Activated CD4-positive, alpha-beta T cell treated with anti-CD3 and anti-CD28 coated beads, Interleukin-10, Interleukin-2, amounts not matched to agents 100 ng/mL and 50 ng/mL, durations not matched to agents 16 hours and 8 hours (primary cell): ENCODE data around the gene BRD7.
"Not testable (repeated sequence)": the region's sequence is repeated elsewhere in the genome, so short reads cannot be mapped to it uniquely, and the experiment has no call there.

Experiments used
- DNase-seq: peaks from one replicate; pipeline ENCODE4 v3.0.0-alpha.2; 2020

The BRD7 gene

DNA sequence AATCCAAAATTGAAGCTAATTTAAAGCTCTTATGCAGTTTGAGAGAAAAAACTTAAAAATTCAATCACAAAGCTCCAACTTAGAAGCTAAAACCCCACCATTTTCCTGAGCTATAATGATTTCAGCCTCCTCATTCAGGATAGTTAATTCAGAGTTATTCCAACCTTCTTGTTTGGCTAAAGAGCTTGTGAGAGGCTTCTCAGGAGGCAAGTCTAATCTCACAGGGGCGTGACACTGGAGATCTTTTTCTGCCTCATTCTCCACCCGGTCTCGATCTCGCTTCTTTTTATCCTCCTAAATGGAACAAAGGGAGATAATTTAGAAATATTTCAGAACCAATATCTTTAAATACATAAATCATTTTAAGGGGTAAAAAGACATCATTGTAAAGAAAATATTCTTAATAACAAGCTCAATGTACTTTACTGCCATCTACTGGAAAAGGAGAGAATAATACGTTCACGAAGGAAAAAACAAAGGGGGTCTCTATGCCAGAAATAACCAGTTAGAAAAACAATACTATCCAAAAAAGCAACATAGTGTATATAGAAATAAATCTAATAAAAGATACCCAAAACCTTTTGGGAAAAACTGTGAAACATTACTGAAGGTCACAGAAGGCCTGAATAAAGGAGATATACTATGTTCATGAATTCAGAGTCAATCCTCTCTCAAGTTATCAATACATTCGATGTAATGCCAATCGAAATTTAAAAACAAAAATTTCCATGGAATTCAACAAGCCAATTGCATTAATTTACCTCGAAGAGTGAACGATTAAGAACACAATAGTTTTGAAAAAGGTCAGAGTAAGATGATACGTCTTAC, 13.9 kb downstream of the BRD7 start:
- peak; percentile 26 for DNase-seq

DNA sequence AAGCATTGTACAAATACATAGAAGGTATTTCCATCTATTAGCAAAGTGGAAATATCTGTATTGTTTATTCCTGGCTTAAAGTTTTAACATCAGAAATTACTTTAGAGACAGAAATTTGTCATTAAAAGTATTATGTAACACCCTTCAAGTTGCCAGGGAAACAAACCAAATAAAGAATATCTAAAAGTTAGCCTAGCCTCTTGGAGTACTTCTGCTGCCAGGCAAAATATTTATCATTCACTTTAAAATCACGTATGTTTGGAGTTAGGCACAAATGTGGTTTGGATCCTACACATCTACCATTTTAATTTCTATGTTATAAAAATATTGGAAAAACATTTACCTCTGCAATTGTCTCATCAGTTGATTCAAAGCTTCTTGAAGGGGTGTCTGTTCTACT, 14.7 kb downstream of the BRD7 start:
- DNase-seq, result no peak

DNA sequence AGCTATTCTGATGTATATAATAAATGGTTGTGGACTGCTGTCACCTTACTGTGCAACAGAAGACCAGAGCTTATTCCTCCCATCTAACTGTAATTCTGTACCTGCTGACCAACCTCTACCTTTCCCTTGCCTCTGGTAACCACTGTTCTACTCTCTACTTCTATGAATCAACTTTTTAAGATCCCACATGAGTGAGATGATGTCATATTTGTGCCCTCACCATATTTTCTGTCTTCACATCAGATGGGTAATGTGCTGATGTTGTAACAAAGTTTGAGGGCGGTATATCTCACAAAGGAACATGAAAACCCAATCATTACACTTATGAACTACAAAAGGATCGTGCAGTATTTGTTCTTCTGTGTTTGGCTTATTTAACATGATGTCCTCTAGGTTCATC, 16.8 kb downstream of the BRD7 start:
- no peak for DNase-seq

DNA sequence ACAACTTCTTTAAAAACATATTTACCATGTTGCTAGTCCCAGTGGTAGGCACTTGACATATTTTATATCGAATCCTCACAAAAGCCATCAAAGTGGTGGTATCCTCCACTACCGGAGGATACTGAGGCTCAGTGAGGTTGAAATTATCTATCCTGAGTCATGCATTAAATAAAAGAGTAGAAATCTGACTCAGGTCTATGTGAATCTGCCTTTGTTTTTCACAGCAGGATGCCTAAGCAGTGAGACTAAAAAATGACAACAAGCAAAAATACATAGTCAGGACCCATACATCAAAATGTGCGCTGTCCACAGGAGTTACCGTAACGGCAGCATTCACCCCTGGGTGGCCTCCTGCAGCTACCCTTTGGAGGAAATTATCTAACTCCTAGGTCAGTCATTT, 17.7 kb downstream of the BRD7 start:
- no peak for DNase-seq

DNA sequence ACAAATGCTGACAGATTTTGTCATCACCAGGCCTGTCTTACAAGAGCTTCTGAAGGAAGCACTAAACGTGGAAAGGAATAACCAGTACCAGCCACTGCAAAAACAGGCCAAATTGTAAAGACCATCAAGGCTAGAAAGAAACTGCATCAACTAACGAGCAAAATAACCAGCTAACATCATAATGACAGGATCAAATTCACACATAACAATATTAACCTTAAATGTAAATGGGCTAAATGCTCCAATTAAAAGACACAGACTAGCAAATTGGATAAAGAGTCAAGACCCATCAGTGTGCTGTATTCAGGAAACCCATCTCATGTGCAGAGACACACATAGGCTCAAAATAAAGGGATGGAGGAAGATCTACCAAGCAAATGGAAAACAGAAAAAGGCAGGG, 23.6 kb downstream of the BRD7 start:
- not testable (repeated sequence) for DNase-seq

DNA sequence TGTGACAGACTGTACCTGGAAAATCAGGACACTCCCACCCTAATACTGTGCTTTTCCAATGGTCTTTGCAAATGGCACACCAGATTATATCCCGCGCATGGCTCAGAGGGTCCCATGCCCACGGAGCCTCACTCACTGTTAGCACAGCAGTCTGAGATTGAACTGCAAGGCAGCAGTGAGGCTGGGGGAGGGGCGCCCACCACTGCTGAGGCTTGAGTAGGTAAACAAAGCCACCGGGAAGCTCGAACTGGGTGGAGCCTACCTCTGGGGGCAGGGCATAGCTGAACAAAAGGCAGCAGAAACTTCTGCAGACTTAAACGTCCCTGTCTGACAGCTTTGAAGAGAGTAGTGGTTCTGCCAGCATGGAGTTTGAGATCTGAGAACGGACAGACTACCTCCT, 25.2 kb downstream of the BRD7 start:
- DNase-seq, result not testable (repeated sequence)

DNA sequence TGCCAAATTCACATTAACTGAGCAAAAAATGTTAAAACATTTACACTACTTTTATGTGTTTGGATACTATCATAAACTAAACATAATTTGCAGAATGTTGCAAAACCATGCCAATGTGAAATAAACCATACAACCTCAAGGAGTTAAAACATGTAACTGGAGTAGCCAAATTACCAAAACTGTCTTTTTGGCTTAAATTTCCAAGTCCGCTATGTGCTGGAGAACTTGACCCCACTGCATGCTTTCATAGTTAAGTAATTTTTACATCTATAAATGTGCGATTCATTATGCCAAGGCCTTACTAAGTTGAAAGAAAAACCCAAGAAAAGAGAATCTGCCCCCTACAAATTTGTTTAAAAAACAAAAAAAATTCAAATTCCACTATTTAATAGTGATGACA, 28.2 kb downstream of the BRD7 start:
- DNase-seq, result no peak

DNA sequence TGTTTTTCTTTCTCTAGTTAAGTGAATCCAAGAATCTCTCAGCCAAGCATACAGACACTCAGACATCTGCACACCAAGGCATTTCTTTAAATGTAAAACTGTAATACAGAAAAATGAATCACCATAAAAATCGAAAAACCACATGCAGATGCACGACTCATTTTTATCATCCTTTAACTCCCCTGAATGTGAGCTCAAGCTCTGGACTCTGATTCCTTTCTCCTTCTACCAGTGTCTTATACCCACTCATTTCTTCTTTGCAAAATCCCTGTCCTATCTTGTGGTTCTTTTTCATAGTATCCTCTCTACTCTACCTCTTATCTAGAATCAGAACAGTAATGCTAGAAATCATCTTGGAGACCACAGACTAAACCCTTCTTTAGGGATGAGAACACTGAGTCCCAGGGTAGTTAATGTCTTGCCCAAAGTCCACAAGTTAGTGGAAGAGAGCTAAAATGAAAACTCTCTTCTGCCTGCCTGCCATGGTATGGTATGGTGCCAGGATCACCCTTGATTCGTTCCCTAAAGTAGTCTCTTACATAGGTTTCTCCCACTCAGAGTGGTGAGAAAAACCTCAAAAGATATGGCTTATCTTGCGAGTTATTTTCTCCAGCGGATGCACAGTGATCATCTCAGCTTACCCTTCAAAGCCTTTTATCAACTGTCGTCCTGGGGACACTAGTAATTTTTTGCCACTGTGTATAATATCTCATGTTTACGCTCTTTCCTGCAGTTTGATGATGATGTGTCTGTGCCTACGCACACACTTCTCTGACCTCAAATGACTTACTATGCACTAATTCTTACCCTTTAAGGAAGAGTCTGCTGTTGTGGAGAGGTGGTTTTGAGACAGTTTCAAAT, 30.2 kb downstream of the BRD7 start:
- DNase-seq, result peak; percentile 81

DNA sequence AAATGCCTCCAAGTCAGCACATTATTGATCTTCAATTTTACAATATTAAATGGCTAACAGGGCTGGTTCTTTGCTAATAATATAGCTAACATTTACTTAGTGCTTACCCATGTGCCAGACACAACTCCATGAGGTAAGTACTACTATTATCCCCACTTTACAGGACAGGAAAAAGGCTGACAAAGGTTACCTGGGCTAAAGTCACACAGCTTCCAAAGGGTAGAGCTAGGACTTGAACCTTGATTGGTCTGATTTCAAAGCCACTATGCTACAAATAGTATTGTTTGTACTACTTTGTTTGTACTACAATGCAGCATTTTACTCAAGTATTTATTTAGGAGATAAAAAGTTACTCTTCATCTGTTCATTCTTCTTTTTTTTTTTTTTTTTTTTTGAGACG, 31.9 kb downstream of the BRD7 start:
- no peak for DNase-seq

DNA sequence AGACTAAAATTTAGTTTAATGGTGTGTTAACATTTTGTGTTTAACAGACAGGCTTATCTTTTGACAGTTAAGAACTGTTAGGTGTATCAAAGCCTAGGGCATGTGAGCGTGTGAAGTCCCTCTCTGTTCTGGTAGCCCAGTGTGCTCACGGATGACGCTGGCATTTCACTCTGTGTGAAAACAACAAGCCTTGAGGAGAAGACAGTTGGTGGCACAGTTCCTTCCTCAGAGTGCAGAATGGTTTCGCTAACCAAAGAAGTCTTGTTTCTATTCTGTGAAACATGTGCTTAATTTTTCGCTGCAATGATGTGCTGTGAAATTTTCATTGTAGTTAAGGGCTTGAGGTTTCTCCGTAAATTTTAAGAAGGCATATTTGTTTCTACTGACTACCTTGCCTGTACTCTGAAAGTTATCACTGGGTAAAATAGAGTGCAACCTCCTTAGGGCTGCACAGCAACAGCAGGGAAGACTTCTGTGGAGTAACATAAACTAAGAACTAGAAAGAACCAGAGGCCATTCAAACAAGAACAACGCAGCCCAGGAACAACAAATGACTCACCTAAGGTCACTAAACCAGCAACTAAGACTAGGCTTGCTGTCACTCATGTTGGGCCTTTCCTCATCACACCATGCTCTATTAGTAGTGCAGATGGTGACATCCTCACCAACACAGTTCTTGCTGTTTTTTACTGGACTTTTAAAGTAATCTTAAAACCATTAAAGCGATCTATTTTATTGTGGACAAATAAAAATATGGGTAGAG, 33.4 kb downstream of the BRD7 start:
- peak; percentile 89 for DNase-seq

DNA sequence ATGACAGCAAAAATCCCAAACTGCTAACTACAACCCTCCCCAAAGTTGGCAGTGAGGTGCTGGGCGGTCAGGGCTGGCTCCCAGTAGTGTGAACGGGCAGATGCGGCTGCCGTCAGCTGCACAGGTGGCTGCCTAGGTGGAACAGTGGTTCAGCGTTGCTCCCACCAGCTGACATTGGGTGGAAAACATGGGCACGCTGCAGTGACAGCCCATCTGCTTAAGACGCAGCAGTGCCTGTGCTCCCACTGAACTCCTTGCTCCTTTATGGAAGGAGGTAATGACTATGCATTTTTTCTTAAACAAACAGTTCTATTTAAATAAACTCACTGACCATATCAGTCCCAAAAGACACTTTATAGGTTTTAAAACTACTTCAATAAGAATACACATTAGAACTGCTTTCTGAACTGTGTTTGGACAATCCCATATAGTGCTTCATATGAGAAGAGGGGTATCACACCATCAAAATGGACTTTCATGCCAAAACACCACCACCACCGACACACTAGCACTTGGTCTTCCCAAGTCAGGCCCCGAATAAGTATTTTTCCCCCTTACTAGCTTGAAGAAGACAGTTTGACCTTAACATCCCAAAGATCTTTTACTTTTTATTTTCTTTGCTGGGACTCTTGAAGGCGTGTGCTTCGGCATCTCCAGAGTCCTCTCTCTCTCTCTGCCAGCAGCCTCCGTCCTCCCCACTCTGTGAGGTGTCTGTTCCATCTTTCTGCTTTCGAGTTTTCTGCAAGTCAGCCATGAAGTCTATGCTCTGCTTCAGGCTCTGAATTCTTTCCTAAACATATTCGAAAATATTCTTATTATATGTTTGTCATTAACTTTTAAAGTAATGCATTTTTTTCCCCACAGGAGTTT, 34.4 kb downstream of the BRD7 start:
- DNase-seq, result no peak

DNA sequence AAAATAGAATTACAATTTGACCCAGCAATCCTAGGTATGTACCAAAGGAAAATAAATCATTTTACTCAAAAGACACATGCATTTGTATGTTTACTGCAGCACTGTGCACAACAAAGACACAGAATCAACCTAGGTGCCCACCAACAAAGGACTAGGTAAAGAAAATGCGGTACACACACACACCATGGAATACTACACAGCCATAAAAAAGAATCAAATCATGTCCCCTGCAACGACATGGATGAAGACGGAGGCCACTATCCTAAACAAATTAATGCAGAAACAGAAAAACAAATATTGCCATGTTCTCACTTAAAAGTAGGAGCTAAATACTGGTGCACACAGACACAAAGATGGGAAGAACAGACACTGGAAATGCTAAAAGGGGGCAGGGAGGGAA, 36.2 kb downstream of the BRD7 start:
- DNase-seq, result no peak

DNA sequence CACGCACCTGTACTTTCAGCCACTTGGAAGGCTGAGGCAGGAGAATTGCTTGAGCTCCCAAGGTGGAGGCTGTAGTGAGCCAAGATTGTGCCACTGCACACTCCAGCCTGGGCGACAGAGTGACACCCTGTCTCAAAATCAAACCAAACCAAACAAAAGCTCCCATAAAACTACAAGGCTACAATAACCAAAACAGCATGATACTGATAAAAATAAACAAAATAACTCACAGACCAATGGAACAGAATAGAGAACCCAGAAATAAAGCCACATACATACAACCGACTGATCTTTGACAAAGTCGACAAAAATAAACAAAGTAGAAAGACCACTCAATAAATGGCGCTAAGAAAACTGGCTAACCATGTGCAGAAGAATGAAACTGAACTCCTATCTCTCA, 37.2 kb downstream of the BRD7 start:
- DNase-seq, result no peak

DNA sequence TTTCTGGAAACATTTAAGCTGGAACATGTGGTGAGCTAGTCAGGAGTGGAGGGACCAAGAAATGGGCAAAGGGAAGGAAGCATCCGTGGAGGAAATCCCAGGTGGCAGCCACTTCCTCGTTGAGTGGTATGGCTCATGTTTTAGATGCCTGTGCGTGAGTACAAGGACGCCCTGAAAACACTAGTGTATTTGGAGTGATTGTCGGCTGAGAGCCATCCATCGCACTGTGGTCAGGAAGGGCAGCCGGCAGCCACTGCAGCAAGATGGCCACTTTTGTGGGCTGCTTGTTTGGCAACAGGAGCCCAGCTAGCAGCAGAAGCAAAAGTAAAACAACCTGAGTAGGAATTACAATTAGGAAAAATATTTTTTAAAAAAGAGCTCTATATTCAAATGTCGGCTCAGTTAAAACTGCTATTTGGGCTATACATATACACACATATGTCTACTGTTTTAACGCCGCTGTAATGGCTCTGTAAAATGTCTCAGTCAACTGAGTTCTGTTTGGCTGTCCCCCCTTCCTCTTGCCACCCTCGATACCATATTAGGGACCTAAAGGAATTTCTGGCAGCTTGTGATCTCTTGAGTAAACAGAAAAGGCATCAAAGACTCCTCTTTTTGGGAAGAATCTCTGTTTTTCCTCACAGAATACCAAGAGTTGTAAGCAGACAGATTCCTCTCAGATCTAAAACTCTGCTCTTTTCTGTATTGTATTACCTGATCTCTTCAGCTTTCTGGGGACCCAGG, 39.2 kb downstream of the BRD7 start:
- DNase-seq, result no peak

DNA sequence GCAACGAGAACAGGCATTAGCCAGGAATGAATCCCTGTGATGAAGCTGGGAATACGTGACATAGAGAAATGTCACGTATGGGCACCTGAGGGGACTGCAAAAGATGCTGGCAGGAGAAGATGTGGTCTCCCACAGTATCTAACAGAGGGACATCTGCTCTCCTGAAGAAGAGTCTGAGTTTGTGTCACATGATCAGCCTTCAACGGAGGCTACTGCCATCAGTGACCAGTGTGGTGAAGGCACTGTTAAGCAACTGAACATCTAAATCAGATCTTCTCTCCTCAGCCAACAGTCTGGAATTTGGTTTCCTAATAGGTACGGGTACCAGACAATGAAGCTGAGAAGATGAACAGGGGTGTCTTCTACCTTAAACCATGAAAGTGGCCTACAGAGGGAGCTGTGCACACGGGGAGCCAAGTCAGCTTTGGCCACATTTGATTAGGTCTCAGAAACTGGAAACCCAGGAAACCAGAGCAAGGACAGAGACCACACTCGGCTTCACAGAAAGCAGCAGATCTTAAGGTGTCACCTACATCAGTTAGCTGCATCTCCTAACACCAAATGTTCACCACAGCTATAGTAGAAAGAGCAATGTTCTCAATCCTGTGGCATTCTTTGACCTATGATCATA, 41.8 kb downstream of the BRD7 start:
- DNase-seq, result peak; percentile 87

DNA sequence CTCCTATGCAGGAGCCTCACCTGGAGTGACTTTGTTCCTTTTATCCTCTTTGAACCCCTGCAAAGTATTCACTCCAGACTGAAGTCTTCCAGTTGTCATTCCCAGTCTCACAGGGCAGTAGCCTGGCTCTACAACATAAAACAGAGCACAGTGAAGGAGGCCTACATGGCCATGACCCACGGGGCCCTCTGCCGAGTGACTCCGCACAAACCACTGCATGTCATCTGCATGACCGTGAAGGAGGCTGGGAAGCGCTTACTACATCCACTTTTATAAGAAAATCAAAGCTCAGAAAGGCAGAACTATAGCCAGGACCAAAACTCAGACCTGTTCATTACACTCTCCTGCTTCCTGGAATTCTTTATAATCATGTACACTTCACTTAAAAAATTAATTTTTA, 42.5 kb downstream of the BRD7 start:
- DNase-seq, result no peak

DNA sequence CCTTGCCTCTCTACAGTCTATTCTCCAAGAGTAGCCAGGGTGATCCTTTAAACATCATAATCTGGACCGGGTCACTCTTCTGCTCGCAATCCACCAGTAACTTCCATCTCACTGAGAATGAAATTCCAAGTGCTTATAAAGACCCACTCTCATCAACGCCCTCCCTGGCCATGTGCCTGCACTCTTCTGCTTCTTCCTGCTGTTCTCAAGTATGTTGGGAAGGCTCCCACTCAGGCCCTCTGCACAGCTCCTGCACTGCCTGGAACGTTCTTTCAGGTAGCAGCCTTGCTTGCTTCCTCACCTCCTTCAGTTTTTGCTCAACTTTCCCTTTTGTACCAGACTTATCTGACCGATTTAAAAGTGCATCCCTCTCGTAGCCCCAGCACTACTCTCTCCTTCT, 44.4 kb downstream of the BRD7 start:
- no peak for DNase-seq

DNA sequence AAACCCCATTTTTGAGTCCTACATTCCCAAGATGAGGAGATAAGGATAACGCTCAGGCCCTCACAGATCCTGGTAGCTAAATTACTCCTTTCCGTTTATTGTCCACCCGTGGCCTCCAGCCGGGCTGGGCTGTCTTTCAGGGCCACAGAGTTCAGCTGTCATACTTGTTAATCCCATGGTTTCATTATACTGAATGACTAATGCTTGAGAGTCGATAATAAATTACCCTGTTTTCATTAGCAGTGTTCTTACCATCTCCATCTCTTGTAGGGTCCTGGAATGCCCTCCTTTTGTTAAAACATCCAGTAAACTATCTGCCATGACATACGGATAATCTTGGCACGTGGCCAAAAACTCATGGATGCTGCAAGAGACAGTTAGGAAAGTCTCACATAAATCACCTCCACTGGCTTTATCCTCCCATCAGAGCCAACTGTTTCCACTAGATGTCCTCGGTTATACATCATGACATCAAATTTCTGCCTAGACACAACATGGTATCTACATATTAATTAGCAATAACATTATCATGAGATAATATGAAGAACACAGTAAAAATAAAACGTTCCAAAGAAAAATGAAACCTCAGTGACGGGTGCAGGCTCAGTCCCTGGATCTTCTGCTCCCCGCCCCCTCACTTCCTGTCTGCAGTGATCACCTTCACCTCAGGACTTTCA, 45.3 kb downstream of the BRD7 start:
- DNase-seq, result no peak

DNA sequence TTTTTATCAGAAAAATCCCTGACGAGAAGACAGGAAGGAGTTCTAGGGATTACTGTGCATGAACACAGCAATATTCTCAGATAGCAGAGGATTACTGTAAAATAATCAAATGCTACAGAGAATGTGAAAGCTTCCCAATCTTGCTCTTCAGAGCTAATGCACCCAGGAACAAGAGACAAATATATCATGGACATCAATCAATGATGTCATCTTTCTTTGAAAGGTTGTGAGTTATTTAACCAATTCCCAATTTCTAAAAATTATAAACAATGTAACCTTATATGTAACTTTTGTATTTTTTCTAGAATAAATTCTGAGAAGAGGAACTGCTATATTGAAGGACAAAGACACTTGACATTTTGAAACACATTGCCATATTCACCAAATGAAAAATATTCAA, 46.5 kb downstream of the BRD7 start:
- no peak for DNase-seq

DNA sequence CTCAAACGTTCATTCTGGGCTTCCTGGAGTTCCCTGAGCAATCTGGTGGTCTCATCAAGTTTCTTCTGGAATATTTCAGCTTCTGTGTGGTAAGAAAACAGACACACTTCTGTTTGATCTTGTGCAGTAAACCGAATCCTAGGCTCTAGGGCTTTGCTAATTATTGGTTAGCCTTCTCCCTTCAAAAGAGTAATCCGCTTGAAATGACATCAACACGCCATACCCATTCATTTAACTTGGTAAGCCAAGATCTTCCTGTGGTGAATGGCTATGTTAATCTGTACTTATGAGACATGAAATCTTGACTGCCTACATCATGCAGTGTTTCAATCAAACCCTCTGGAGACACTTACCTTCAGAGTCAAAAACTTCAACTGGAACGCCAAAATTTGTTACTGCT, 48.5 kb downstream of the BRD7 start:
- DNase-seq, result no peak
